Testis (tissue), 3 donors: ENCODE data around the gene SPANXN2. TPM values are rescaled to one million over a fixed set of nuclear protein-coding genes. Genes with fewer than 3 reads are reported as not detected.

Experiments used
- DNase-seq: peaks from one replicate; pipeline ENCODE4 v3.0.0-alpha.2; 2019
- H3K27ac ChIP-seq, 2 donors: fragments of 200-600 bp; sonication (generic); one replicate each; pipeline ENCODE4 v1.5.1; 2019
- H3K27me3 ChIP-seq: fragments of 200-600 bp; sonication (generic); one replicate; pipeline ENCODE4 v1.5.1; 2019
- H3K36me3 ChIP-seq: fragments of 200-600 bp; sonication (generic); one replicate; pipeline ENCODE4 v1.5.1; 2017; ENCODE audit warnings: low read depth; ENCODE audit errors: missing control alignments
- H3K4me1 ChIP-seq: fragments of 200-600 bp; sonication (generic); one replicate; pipeline ENCODE4 v1.5.1; 2019
- H3K4me3 ChIP-seq, 2 donors: fragments of 200-600 bp; sonication (generic); one replicate each; pipeline ENCODE4 v1.5.1; 2017 to 2019
- H3K9me3 ChIP-seq: fragments of 200-600 bp; sonication (generic); one replicate; pipeline ENCODE4 v1.5.1; 2017
- CTCF ChIP-seq, 3 experiments: fragments of 450-650 bp in 2 of 3; fragments of 200-600 bp in 1 of 3; sonication (generic) in 1 of 3; IDR thresholded peaks; one replicate each; pipeline ENCODE4 v1.5.1; 2016 to 2019; ENCODE audit warnings: antibody characterized with exemption in 3 of 3, mild to moderate bottlenecking in 2 of 3, moderate library complexity in 1 of 3
- POLR2A ChIP-seq: fragments of 450-650 bp; IDR thresholded peaks from one replicate; pipeline ENCODE4 v1.6.1; 2017; ENCODE audit warnings: antibody characterized with exemption, mild to moderate bottlenecking, moderate library complexity
- WGBS, 2 donors: methylation state at CpG; one replicate each; pipeline ENCODE4 v1.1.5; 2018; 5-methylcytosine and 5-hydroxymethylcytosine counted together
- intact Hi-C: fragments of 100-400 bp; cut with DNase I; formaldehyde crosslinking; loops from one replicate; pipeline ENCODE4 v1.15.1; 2023; ENCODE audit warnings: low total_unique reads
- polyA plus RNA-seq: library from polyadenylated mRNA; stranded (reverse); fragments of 350-450 nt; fragmentation: Illumina TruSeq; extraction: RNeasy Lipid Tissue Mini Kit (QIAGEN cat#74804); gene quantifications from one replicate; pipeline ENCODE4 v1.2.3, GENCODE V29; 2014; ENCODE audit warnings: low read depth, low replicate concordance; ENCODE audit not compliant: insufficient read depth
- total RNA-seq, 2 donors: library from RNA; depleted of rRNA; stranded (reverse); fragments of >200 nt; gene quantifications; one replicate each; pipeline ENCODE4 v1.2.3, GENCODE V29; 2016

Gene SPANXN2
- total and polyA plus RNA-seq, 3 donors from 2014 or later, result 0.70 to 1.1 TPM; not detected in 1

DNA sequence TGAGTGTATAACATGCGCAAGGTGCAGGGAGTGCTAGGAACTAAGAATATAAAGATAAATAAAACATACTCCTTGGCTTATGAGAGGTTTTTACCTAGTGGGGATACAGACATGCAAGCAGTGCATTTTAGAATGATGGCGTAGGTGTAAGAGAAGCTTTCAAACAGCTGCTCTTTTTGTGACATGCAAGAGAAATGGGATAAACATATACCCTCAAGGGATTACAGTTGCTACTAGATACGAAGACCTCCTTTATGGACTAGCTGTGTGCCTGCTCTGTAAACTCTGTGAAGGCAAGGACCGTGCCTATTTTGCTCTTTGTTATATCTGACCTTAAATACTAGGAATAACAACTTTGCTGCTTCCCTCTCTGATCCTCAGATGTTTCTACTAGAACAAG is 45.6 kb downstream of the SPANXN2 start:
- intact Hi-C loops, result no loop called here
- H3K27me3 ChIP-seq, result no peaks in the 10 kb centered on the region
- no peak overlapping the region for H3K27ac ChIP-seq
- DNase-seq, result no peak
- no peaks in the 10 kb centered on the region for H3K36me3 ChIP-seq
- TF ChIP-seq CTCF (IDR thresholded peaks at IDR 0.05) (no peak), POLR2A (no peak)
- no peaks in the 10 kb centered on the region for H3K4me1 ChIP-seq
- no peak overlapping the region for H3K4me3 ChIP-seq
- H3K9me3 ChIP-seq, result no peaks in the 10 kb centered on the region
- WGBS, 2 donors, result 76 to 92% methylated on average over 4 of the region's 4 CpGs

GRCh38 chrX:143669395-143669794 is 51.2 kb downstream of the SPANXN2 start:
- Histone ChIP-seq H3K36me3 (no peaks in the 10 kb centered on the region), H3K4me3 (no peak overlapping the region), H3K27me3 (no peaks in the 10 kb centered on the region), H3K27ac (no peak overlapping the region), H3K4me1 (no peaks in the 10 kb centered on the region), H3K9me3 (no peaks in the 10 kb centered on the region)
- intact Hi-C loops, result no loop called here
- WGBS, 2 donors, result 18 to 24% methylated on average over 5 of the region's 5 CpGs
- no peak for DNase-seq
- TF ChIP-seq CTCF (IDR thresholded peaks at IDR 0.05), result no peak
- TF ChIP-seq POLR2A, result no peak

- H3K36me3 ChIP-seq, result no peaks in the 10 kb centered on the region
- H3K4me1 ChIP-seq, result no peaks in the 10 kb centered on the region
- DNase-seq, result no peak
- H3K4me3 ChIP-seq, result no peak overlapping the region
- 43 to 51% methylated on average over 5 of the region's 5 CpGs for WGBS, 2 donors
- TF ChIP-seq CTCF (IDR thresholded peaks at IDR 0.05), result peak; percentile 24 to 55 (median 25)
- no peak for TF ChIP-seq POLR2A
- intact Hi-C loops, result no loop called here
- H3K9me3 ChIP-seq, result no peaks in the 10 kb centered on the region
- H3K27me3 ChIP-seq, result no peaks in the 10 kb centered on the region
- no peak overlapping the region for H3K27ac ChIP-seq
Measured at GRCh38 chrX:143664302-143664701, 56.2 kb downstream of the SPANXN2 start.

- no peak overlapping the region for H3K27ac ChIP-seq
- H3K4me1 ChIP-seq, result no peaks in the 10 kb centered on the region
- no peak overlapping the region for H3K4me3 ChIP-seq
- no peaks in the 10 kb centered on the region for H3K9me3 ChIP-seq
- H3K36me3 ChIP-seq, result no peaks in the 10 kb centered on the region
- TF ChIP-seq POLR2A (no peak), CTCF (IDR thresholded peaks at IDR 0.05) (no peak)
- WGBS, 2 donors, result 75 to 81% methylated on average over 5 of the region's 5 CpGs
- intact Hi-C loops, result no loop called here
- DNase-seq, result no peak
- no peaks in the 10 kb centered on the region for H3K27me3 ChIP-seq
Measured at GRCh38 chrX:143663755-143664154, 56.8 kb downstream of the SPANXN2 start.

Other genes starting within 250 kb of the SPANXN2 start
- gene SPANXN3, start 203.3 kb downstream of the SPANXN2 start, total RNA-seq, result 10 to 100 TPM in 1 of 2 donors, 1 to 10 TPM in 1; 4.1 to 13.1 TPM
- gene SPANXN3, start 203.3 kb downstream of the SPANXN2 start, polyA plus RNA-seq, result 38.8 TPM
- 1 to 10 TPM; 1.8 to 2.1 TPM for gene SLITRK4, start 84.7 kb downstream of the SPANXN2 start, total RNA-seq
- gene SLITRK4, start 84.7 kb downstream of the SPANXN2 start, polyA plus RNA-seq, result 1.3 TPM
- 1 to 10 TPM in 1 of 2 donors, under 1 TPM in 1; 0.68 to 1.1 TPM for gene UBE2NL, start 163.3 kb upstream of the SPANXN2 start, total RNA-seq
- gene UBE2NL, start 163.3 kb upstream of the SPANXN2 start, polyA plus RNA-seq, result not detected